NCI-H187 (cell line): ENCODE measurements around the gene CNKSR1.
"Not testable (repeated sequence)": the region's sequence is repeated elsewhere in the genome, so short reads cannot be mapped to it uniquely, and the experiment has no call there.

Experiments used
- DNase-seq, 2 experiments: peaks; one replicate each; lab custom pipeline; 2025; lab: John Stamatoyannopoulos, UW

CNKSR1 gene

DNA sequence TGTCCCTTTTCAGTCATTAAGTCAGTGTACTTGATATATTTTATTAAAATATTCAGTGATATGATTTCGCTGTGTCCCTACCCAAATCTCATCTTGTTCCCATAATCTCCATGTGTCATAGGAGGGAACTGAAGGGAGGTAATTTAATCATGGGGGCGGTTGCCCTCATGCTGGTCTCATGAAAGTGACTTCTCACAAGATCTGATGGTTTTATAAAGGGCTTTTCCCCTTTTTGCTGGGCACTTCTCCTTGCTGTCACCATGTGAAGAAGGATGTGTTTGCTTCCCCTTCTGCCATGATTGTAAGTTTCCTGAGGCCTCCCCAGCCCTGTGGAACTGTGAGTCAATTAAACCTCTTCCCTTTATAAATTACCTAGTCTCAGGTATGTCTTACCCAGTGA lies 53.4 kb downstream of the CNKSR1 start:
- DNase-seq, result not testable (repeated sequence)

DNA sequence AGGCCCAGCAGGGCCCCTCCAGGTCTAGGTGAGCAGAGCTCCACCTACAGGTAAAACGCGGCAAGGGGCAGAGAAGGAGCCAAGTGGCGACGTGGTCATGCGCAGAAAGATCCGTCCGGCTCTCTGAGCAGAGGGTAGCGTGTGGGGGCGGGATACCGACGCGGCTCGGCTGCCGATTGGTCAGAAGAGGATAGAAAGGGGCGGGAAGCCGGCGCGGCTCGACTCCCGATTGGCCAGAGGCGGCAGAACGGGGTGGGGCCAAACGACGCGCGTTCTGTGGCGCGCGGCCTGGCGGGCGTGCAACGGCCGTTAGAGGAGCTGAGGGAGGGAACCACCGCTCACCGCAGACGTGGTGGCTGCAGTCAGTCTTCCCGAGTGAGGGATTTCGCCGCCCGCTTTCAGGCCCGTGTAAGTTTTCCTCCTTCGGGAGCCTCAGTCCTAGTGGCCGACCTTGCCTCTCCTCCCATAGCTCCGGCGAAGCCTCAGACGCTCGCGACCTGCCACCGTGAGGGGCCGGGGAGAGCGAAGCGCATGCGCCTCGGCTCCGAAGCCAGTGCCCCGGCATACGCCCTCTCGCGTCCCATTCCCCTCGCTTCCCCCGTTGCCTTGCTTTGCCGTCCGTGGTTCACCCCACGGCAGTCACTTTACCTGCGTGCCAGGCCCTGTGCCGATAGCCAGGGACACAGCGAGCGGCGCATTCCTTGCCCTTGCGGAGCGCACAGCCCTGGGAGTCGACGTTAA lies 56.8 kb downstream of the CNKSR1 start, which contains the start of gene CEP85:
CEP85 (plus strand) TSS at position 298 of the 741 bp plus-strand sequence. CDS start 5,584 bp downstream, outside the sequence.
- DNase-seq, result peak; percentile 96 to 99

DNA sequence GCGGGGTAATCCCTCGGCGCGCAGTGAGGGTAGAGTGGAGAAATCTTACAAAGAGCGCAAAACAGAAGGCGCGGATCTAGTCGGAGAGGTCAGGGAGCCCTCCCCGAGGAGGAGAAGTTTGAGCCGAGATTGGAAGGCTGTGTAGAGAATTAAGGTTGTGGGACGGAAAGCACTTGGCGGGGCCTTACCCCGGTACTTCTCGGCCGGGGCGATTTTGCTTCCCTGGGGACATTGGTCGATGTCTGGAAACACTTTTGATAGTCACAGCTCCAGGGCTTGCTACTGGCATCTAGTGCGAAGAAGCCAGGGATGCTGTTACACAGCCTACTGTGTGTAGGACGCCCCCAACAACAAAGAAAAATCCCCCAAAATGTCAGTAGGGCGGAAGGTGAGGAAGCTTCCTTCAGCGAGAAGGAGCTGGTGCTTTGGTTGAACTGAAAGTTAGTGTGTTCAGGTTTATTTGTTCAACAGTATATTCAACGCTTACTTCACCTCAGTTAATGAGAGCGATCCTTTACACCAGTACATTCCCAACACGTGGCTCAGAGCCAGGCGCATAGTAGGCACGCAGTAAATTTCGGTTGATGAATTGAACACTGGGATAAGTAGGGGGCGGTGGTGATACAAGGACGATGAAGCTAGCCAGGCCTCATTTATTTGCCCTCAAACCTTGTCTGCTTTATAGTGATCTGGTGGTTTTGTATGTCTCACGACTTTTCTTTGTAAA lies 57.5 kb downstream of the CNKSR1 start:
- DNase-seq, result no peak

DNA sequence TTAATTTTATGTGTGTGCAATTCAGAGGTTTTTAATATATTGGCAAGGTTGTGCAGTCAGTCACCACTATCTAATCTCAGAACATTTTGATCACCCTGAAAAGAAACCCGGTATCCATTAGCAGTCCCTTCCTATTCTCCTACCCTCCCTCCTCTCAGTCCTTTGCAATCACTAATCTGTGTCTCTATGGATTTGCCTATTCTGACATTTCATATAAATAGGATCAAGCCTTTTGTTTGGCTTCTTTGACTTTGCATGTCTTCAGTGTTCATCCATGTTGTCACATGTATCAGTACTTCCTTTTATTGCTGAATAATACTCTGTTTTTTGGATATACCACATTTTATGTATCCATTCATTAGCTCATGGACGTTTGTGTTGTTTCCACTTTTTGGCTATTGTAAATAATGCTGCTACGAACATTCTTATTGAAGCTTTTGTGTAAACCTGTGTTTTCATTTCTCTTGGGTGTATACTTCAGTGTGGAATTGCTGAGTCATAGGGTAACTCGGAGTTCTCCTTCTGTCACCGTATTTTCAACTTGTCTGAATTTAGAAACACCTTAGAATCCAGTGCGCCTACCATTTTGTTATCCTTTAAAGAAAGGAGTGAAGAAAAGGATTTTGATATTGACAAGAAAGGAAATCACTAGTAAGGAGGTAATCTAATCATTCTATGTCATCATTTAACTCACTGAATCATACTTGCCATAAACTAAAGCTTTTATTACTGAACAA lies 60.1 kb downstream of the CNKSR1 start:
- DNase-seq, result no peak
